Measurements from ENCODE around the gene RBKS. TPM values are rescaled to one million over a fixed set of nuclear protein-coding genes. Genes with fewer than 3 reads are reported as not detected.

RBKS gene
- polyA plus RNA-seq, 1 of the 3 experiments (the other 2 are of a cell fraction), result 7.4 TPM

GRCh38 chr2:27806311-27807059 lies 83.7 kb downstream of the RBKS start:
- no peak overlapping the region for H3K4me3 ChIP-seq (ENCODE audit: low read depth in 2 of 2, low read length in 1 of 2)
- 93% methylated on average over 5 of the region's 5 CpGs for WGBS (ENCODE audit: low lambda C conversion rate)
- no peaks in the 10 kb centered on the region for H4K20me1 ChIP-seq (ENCODE audit: insufficient read depth)
- H3K27ac ChIP-seq (ENCODE audit: low read depth in 2 of 2, low read length in 1 of 2), result no peak overlapping the region
- no peaks in the 10 kb centered on the region for H3K9me3 ChIP-seq
- ChIA-PET CTCF (interaction anchor here (0.6 to 1.8 kb wide), 21 partner anchors 8 to 596 kb away, joined by 3 to 8 read pairs (median 4); partner anchors contain the start of gene RBKS), POLR2A (no interaction called here)
- H3K79me2 ChIP-seq (ENCODE audit: insufficient read depth), result no peaks in the 10 kb centered on the region
- no peak overlapping the region for H2AFZ ChIP-seq (ENCODE audit: low read depth)
- TF ChIP-seq MXI1 (IDR thresholded peaks at IDR 0.05; ENCODE audit: low read depth, low read length) (no peak), FOXM1 (IDR thresholded peaks at IDR 0.05; ENCODE audit: low read depth) (no peak), RXRA (IDR thresholded peaks at IDR 0.05; ENCODE audit: borderline replicate concordance, low read depth) (no peak), RCOR1 (IDR thresholded peaks at IDR 0.05; ENCODE audit: low read length) (no peak), PBX3 (IDR thresholded peaks at IDR 0.05) (no peak), POLR2AphosphoS5 (IDR thresholded peaks at IDR 0.05; ENCODE audit: low read depth, low read length) (no peak), YY1 (IDR thresholded peaks at IDR 0.05; ENCODE audit: low read depth) (no peak), NFIC (IDR thresholded peaks at IDR 0.05; ENCODE audit: borderline replicate concordance) (no peak), GATA2 (CRISPR knock-in tag; IDR thresholded peaks at IDR 0.05) (no peak), TEAD4 (IDR thresholded peaks at IDR 0.05; ENCODE audit: borderline replicate concordance, insufficient read depth) (no peak), FOXJ3 (CRISPR knock-in tag; IDR thresholded peaks at IDR 0.05) (no peak), NRF1 (IDR thresholded peaks at IDR 0.05; ENCODE audit: low read depth, low read length) (no peak), RFX5 (IDR thresholded peaks at IDR 0.05; ENCODE audit: low read length) (no peak), TCF12 (IDR thresholded peaks at IDR 0.05) (no peak)
- TF ChIP-seq, protein P1, sequence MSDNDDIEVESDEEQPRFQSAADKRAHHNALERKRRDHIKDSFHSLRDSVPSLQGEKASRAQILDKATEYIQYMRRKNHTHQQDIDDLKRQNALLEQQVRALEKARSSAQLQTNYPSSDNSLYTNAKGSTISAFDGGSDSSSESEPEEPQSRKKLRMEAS (IDR thresholded peaks at IDR 0.05; ENCODE audit: low read depth), result no peak
- TF ChIP-seq, protein P2, sequence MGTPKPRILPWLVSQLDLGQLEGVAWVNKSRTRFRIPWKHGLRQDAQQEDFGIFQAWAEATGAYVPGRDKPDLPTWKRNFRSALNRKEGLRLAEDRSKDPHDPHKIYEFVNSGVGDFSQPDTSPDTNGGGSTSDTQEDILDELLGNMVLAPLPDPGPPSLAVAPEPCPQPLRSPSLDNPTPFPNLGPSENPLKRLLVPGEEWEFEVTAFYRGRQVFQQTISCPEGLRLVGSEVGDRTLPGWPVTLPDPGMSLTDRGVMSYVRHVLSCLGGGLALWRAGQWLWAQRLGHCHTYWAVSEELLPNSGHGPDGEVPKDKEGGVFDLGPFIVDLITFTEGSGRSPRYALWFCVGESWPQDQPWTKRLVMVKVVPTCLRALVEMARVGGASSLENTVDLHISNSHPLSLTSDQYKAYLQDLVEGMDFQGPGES (IDR thresholded peaks at IDR 0.05; ENCODE audit: low read depth, low read length), result no peak
- TF ChIP-seq, protein P3, sequence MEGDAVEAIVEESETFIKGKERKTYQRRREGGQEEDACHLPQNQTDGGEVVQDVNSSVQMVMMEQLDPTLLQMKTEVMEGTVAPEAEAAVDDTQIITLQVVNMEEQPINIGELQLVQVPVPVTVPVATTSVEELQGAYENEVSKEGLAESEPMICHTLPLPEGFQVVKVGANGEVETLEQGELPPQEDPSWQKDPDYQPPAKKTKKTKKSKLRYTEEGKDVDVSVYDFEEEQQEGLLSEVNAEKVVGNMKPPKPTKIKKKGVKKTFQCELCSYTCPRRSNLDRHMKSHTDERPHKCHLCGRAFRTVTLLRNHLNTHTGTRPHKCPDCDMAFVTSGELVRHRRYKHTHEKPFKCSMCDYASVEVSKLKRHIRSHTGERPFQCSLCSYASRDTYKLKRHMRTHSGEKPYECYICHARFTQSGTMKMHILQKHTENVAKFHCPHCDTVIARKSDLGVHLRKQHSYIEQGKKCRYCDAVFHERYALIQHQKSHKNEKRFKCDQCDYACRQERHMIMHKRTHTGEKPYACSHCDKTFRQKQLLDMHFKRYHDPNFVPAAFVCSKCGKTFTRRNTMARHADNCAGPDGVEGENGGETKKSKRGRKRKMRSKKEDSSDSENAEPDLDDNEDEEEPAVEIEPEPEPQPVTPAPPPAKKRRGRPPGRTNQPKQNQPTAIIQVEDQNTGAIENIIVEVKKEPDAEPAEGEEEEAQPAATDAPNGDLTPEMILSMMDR (IDR thresholded peaks at IDR 0.05), result no peak
- H3K36me3 ChIP-seq (replicated peaks in 1 of 2; ENCODE audit: control insufficient read depth in 1 of 2, insufficient read depth in 2 of 2, low read length in 1 of 2), result no peaks in the 10 kb centered on the region
- no peak overlapping the region for H3K9ac ChIP-seq
- H3K9me2 ChIP-seq, result no peaks in the 10 kb centered on the region
- H3K4me2 ChIP-seq, result no peak overlapping the region
- peaks cover 21% of the 10 kb centered on the region for H3F3A ChIP-seq (replicated peaks; ENCODE audit: insufficient read depth)
- no peak for DNase-seq
- peaks cover 0 to 18% of the 10 kb centered on the region in 2 experiments; a peak in 1 of 4 replicates for H3K4me1 ChIP-seq (ENCODE audit: control insufficient read depth in 1 of 2, insufficient read depth in 2 of 2, low read depth in 1 of 2, low read length in 1 of 2)
- H3K27me3 ChIP-seq (ENCODE audit: insufficient read depth), result no peaks in the 10 kb centered on the region

Measured in SK-N-SH (cell line).